Gastroesophageal sphincter (tissue), 3 donors: ENCODE measurements around the gene NKD1.

ENCODE experiments used
- EP300 ChIP-seq: sonication (generic); formaldehyde crosslinking; IDR thresholded peaks from one replicate; pipeline ENCODE4 v1.6.1; 2017; ENCODE audit warnings: antibody characterized with exemption, mild to moderate bottlenecking
- POLR2A ChIP-seq, 2 donors: fragments of 450-650 bp; IDR thresholded peaks; one replicate each; pipeline ENCODE4 v1.6.1; 2017; ENCODE audit warnings: antibody characterized with exemption in 2 of 2, mild to moderate bottlenecking in 2 of 2, moderate library complexity in 1 of 2
- POLR2AphosphoS5 ChIP-seq: sonication (generic); formaldehyde crosslinking; IDR thresholded peaks from one replicate; pipeline ENCODE4 v1.6.1; 2017; ENCODE audit warnings: antibody characterized with exemption
- TF ChIP-seq, protein P1 (sequence below), 4 experiments: fragments of 200-600 bp in 2 of 4; fragments of 450-650 bp in 2 of 4; sonication (generic) in 1 of 4; IDR thresholded peaks; one replicate each; pipeline ENCODE4 v1.5.1; 2017 to 2019; ENCODE audit warnings: antibody characterized with exemption in 4 of 4, mild to moderate bottlenecking in 2 of 4, moderate library complexity in 2 of 4

- TF ChIP-seq, protein P1, sequence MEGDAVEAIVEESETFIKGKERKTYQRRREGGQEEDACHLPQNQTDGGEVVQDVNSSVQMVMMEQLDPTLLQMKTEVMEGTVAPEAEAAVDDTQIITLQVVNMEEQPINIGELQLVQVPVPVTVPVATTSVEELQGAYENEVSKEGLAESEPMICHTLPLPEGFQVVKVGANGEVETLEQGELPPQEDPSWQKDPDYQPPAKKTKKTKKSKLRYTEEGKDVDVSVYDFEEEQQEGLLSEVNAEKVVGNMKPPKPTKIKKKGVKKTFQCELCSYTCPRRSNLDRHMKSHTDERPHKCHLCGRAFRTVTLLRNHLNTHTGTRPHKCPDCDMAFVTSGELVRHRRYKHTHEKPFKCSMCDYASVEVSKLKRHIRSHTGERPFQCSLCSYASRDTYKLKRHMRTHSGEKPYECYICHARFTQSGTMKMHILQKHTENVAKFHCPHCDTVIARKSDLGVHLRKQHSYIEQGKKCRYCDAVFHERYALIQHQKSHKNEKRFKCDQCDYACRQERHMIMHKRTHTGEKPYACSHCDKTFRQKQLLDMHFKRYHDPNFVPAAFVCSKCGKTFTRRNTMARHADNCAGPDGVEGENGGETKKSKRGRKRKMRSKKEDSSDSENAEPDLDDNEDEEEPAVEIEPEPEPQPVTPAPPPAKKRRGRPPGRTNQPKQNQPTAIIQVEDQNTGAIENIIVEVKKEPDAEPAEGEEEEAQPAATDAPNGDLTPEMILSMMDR (IDR thresholded peaks at IDR 0.05) = no peak
- TF ChIP-seq POLR2A (IDR thresholded peaks at IDR 0.05) (no peak), EP300 (no peak), POLR2AphosphoS5 (no peak)
Measured at GRCh38 chr16:50553731-50554360, 5.7 kb downstream of the NKD1 start.
